Astrocyte of the hippocampus (primary cell): ENCODE data around the gene CUTA.
"Not testable (repeated sequence)": the region's sequence is repeated elsewhere in the genome, so short reads cannot be mapped to it uniquely, and the experiment has no call there.

Experiments used
- DNase-seq: peaks from one replicate; pipeline ENCODE4 v3.0.0; 2011; ENCODE audit warnings: low read depth, low spot score

The CUTA gene

GRCh38 chr6:33372526-33373123 is 45.3 kb downstream of the CUTA start:
- DNase-seq, result no peak

- DNase-seq, result not testable (repeated sequence)
Observed at GRCh38 chr6:33371901-33372300, 46.0 kb downstream of the CUTA start.

GRCh38 chr6:33367715-33368025 is 50.2 kb downstream of the CUTA start:
- DNase-seq, result not testable (repeated sequence)

- DNase-seq, result no peak
Observed at GRCh38 chr6:33367009-33367714, 50.7 kb downstream of the CUTA start.
